ENCODE results near the gene EBF3. TPM values are rescaled to one million over a fixed set of nuclear protein-coding genes. Genes with fewer than 3 reads are reported as not detected.
"Not testable (repeated sequence)": the region's sequence is repeated elsewhere in the genome, so short reads cannot be mapped to it uniquely, and the experiment has no call there.

The EBF3 gene
- total RNA-seq, 1 donor = 31.8 TPM

GRCh38 chr10:129922598-129923123 lies 41.4 kb downstream of the EBF3 start:
- Histone ChIP-seq H3K9me3 (ENCODE audit: low read depth, low read length) (no peaks in the 10 kb centered on the region), H3K79me2 (ENCODE audit: insufficient read depth, low read length) (peaks cover 91% of the 10 kb centered on the region), H4K20me1 (ENCODE audit: insufficient read depth, low read length) (peaks cover 65% of the 10 kb centered on the region), H3K4me3 (ENCODE audit: insufficient read depth, low read length) (no peak overlapping the region), H2AFZ (ENCODE audit: low read length) (no peak overlapping the region), H3K27ac (ENCODE audit: low read depth, low read length) (no peak overlapping the region), H3K4me2 (ENCODE audit: insufficient read depth, low read length) (no peak overlapping the region), H3K4me1 (ENCODE audit: insufficient read depth, low read length) (no peaks in the 10 kb centered on the region), H3K36me3 (ENCODE audit: insufficient read depth, low read length) (peaks cover 6% of the 10 kb centered on the region), H3K27me3 (ENCODE audit: insufficient read depth, low read length) (no peaks in the 10 kb centered on the region)
- DNase-seq (ENCODE audit: insufficient read length, low spot score, missing footprints) = no peak
- no peak for TF ChIP-seq CTCF (IDR thresholded peaks at IDR 0.05; ENCODE audit: extremely low read depth, low read depth, low read length)

- Histone ChIP-seq H3K4me1 (ENCODE audit: insufficient read depth, low read length) (no peaks in the 10 kb centered on the region), H3K9me3 (ENCODE audit: low read depth, low read length) (no peaks in the 10 kb centered on the region)
Measured at GRCh38 chr10:129921801-129922597, 42.1 kb downstream of the EBF3 start.

DNA sequence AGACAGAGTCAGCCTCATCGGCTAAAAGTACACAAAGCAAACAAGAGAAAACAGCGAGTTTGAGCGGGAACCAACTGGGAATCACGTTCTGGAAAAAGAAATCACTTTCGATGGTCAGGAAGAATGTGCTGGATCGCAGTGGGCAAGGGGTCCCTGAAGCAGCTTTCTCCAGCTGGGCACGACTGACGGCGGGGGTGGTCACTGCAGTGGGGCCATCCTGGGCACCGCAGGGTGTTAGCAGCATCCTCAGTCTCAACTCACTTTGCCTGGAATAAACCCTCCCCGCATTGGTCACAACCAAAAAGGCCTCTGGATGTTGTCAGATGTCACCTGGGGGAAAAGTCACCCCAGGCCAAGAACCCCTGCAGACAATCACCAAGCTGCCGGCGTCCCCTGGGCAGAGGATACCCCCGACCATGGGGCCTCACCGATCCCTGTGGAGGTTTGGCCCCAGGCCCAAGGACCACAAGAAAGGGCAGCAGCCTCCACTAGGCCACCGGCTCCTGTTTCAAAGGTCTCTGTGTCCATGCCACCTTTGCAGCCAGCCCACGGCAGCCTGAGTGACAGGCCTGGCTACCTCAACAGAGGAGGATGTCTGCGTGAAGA lies 42.9 kb downstream of the EBF3 start:
- Histone ChIP-seq H3K4me2 (ENCODE audit: insufficient read depth, low read length) (no peak overlapping the region), H3K9me3 (ENCODE audit: low read depth, low read length) (no peaks in the 10 kb centered on the region), H3K4me1 (ENCODE audit: insufficient read depth, low read length) (no peaks in the 10 kb centered on the region), H4K20me1 (ENCODE audit: insufficient read depth, low read length) (peaks cover 59% of the 10 kb centered on the region), H3K4me3 (ENCODE audit: insufficient read depth, low read length) (no peak overlapping the region), H2AFZ (ENCODE audit: low read length) (no peak overlapping the region), H3K36me3 (ENCODE audit: insufficient read depth, low read length) (peaks cover 4% of the 10 kb centered on the region), H3K27ac (ENCODE audit: low read depth, low read length) (no peak overlapping the region), H3K27me3 (ENCODE audit: insufficient read depth, low read length) (no peaks in the 10 kb centered on the region), H3K79me2 (ENCODE audit: insufficient read depth, low read length) (peaks cover 90% of the 10 kb centered on the region)
- no peak for TF ChIP-seq CTCF (IDR thresholded peaks at IDR 0.05; ENCODE audit: extremely low read depth, low read depth, low read length)
- no peak for DNase-seq (ENCODE audit: insufficient read length, low spot score, missing footprints)

More at GRCh38 chr10:129921801-129922597, 42.1 kb downstream of the EBF3 start:
- no peak overlapping the region for H3K4me2 ChIP-seq (ENCODE audit: insufficient read depth, low read length)
- no peaks in the 10 kb centered on the region for H3K27me3 ChIP-seq (ENCODE audit: insufficient read depth, low read length)
- peaks cover 90% of the 10 kb centered on the region for H3K79me2 ChIP-seq (ENCODE audit: insufficient read depth, low read length)
- no peak for DNase-seq (ENCODE audit: insufficient read length, low spot score, missing footprints)
- TF ChIP-seq CTCF (IDR thresholded peaks at IDR 0.05; ENCODE audit: extremely low read depth, low read depth, low read length) = no peak
- H4K20me1 ChIP-seq (ENCODE audit: insufficient read depth, low read length) = peaks cover 59% of the 10 kb centered on the region
- no peak overlapping the region for H2AFZ ChIP-seq (ENCODE audit: low read length)
- H3K36me3 ChIP-seq (ENCODE audit: insufficient read depth, low read length) = peaks cover 4% of the 10 kb centered on the region
- no peak overlapping the region for H3K27ac ChIP-seq (ENCODE audit: low read depth, low read length)
- no peak overlapping the region for H3K4me3 ChIP-seq (ENCODE audit: insufficient read depth, low read length)

DNA sequence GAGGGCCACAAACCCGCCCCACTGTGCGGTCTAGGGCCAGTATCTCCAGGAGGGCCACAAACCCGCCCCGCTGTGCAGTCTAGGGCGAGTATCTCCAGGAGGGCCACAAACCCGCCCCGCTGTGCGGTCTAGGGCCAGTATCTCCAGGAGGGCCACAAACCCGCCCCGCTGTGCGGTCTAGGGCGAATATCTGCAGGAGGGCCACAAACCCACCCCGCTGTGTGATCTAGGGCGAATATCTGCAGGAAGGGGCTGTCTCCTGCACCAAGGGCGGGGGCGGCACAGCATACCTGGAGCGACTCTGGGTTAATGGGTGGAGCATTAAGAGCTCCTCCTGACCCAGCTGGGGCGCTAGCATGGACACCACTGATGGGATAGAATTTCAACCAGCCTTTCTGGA lies 43.9 kb downstream of the EBF3 start:
- not testable (repeated sequence) for H2AFZ ChIP-seq (ENCODE audit: low read length); H3K9me3 ChIP-seq (ENCODE audit: low read depth, low read length); H3K4me2 ChIP-seq (ENCODE audit: insufficient read depth, low read length); H3K36me3 ChIP-seq (ENCODE audit: insufficient read depth, low read length); DNase-seq (ENCODE audit: insufficient read length, low spot score, missing footprints); H3K27me3 ChIP-seq (ENCODE audit: insufficient read depth, low read length); H3K4me3 ChIP-seq (ENCODE audit: insufficient read depth, low read length); H3K27ac ChIP-seq (ENCODE audit: low read depth, low read length); H3K4me1 ChIP-seq (ENCODE audit: insufficient read depth, low read length)
- Histone ChIP-seq H3K79me2 (ENCODE audit: insufficient read depth, low read length) (peaks cover 93% of the 10 kb centered on the region), H4K20me1 (ENCODE audit: insufficient read depth, low read length) (peaks cover 60% of the 10 kb centered on the region)

All from osteoblast (primary cell).